Lower lobe of right lung (tissue), 2 donors: ENCODE results near the gene CSRP2. TPM values are rescaled to one million over a fixed set of nuclear protein-coding genes. Genes with fewer than 3 reads are reported as not detected.

ENCODE experiments used
- ATAC-seq, 2 donors: fragments of 200-7000 bp; cut with Tn5 transposase; one replicate each; pipeline ENCODE4 v1.9.1; 2020 to 2022; ENCODE audit warnings: mild to moderate bottlenecking in 2 of 2, moderate library complexity in 2 of 2
- DNase-seq: peaks from one replicate; pipeline ENCODE4 v3.0.0-alpha.2; 2020
- H3K27ac ChIP-seq: fragments of 200-600 bp; one replicate; pipeline ENCODE4 v1.8.0; 2022
- H3K27me3 ChIP-seq: fragments of 200-600 bp; one replicate; pipeline ENCODE4 v1.8.0; 2022; ENCODE audit warnings: low read depth
- H3K36me3 ChIP-seq: fragments of 200-600 bp; one replicate; pipeline ENCODE4 v1.8.0; 2022; ENCODE audit warnings: mild to moderate bottlenecking
- H3K4me1 ChIP-seq: fragments of 200-600 bp; one replicate; pipeline ENCODE4 v1.8.0; 2022
- H3K4me3 ChIP-seq: fragments of 200-600 bp; one replicate; pipeline ENCODE4 v1.8.0; 2022; ENCODE audit warnings: mild to moderate bottlenecking
- H3K9me3 ChIP-seq: fragments of 200-600 bp; one replicate; pipeline ENCODE4 v1.8.0; 2022
- CTCF ChIP-seq: fragments of 200-600 bp; IDR thresholded peaks from one replicate; pipeline ENCODE4 v1.8.0; 2022; ENCODE audit warnings: antibody characterized with exemption, mild to moderate bottlenecking
- intact Hi-C: fragments of 100-400 bp; cut with DNase I; formaldehyde crosslinking; loops from one replicate; pipeline ENCODE4 v1.11.0; 2022
- total RNA-seq: library from RNA; stranded (reverse); fragmentation: NEBNext Ultra II Directional; extraction: Animal tissue kit (Norgen Biotek cat#: 25700); gene quantifications from one replicate; pipeline ENCODE4 v1.2.1, GENCODE V29; 2021
- donor health status: DM: no; HTN: yes; CAD: no; lungs with severe emphysema.

The CSRP2 gene
- total RNA-seq, 1 donor from 2014 or later = 23.3 TPM

DNA sequence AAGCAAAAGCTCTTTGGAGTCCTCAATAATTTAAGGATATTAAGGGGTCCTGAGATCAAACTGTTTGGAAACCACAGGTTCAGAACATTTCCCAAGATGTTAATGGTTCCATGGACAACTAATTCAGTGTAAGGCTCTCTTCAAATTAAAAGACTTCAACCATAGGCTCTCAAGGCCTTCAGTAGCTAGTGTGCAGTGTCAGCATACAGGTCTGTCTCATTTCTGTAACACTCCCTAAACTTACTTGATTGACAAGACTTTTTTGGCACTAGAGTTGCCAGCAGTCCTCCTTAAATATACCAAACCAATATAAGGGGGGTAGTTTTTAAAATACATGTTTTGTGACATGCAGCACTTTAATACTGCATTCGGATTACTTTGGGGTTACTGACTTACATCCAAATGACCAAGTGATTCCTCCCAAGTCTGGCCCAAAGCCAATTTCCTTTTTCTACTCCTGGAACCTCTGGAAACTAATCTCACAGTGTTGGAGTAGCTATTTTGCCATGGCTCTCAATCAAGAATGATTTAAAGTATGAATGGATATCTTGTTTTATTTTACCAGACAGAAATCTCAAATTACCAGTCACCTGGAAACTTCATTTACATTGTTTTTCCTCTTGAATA lies 22.7 kb downstream of the CSRP2 start:
- intact Hi-C loops = no loop called here
- TF ChIP-seq CTCF = no peak
- Histone ChIP-seq H3K9me3 (peaks cover 10% of the 10 kb centered on the region), H3K4me1 (no peaks in the 10 kb centered on the region), H3K27ac (no peak overlapping the region), H3K4me3 (no peak overlapping the region), H3K36me3 (peaks cover 28% of the 10 kb centered on the region), H3K27me3 (no peaks in the 10 kb centered on the region)
- DNase-seq (no peak), ATAC-seq (no peak)

DNA sequence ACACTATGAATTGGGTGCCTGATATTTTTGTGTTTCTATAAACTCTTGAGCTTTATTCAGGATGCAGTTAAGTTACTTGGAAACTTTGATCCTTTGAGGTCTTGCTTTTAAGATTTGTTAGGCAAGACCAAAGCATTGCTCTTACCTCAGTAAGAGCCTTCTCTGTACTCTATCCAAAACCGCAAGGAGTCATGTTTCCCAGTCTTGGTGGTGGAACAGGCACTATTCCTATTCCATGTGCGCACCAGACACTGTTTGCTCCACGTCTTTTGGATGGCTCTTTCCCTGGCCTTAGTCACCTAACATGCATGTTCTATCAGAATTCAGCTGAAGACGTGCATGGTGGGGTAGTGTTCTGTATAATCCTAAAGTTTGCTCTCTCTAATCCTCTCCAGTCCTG lies 23.5 kb downstream of the CSRP2 start:
- no peaks in the 10 kb centered on the region for H3K27me3 ChIP-seq

DNA sequence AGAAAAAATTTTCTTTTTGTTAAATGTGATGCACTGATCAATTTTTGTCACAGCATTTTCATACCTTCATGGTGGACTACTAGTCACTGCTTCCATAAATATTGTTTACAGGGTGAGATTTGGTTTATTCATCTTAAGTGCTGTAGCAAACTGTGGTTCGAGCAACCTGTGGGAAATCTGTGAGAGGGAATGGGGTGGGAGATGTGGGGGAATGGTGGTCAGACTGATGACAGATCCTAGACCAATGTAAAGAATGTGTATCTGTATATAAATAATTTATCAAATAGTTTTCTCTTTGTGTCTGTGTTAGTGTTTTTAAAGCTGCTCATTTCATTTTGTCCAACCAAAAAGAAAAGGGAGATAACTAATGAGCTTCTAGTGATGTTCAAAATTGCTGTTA lies 26.7 kb downstream of the CSRP2 start:
- TF ChIP-seq CTCF = no peak
- Histone ChIP-seq H3K4me3 (no peak overlapping the region), H3K27ac (no peak overlapping the region), H3K27me3 (no peaks in the 10 kb centered on the region), H3K4me1 (no peaks in the 10 kb centered on the region), H3K36me3 (peaks cover 50% of the 10 kb centered on the region), H3K9me3 (peaks cover 10% of the 10 kb centered on the region)
- DNase-seq (no peak), ATAC-seq (no peak)
- intact Hi-C loops = no loop called here

More for the DNA sequence above, 23.5 kb downstream of the CSRP2 start:
- ATAC-seq (no peak), DNase-seq (no peak)
- Histone ChIP-seq H3K27ac (no peak overlapping the region), H3K9me3 (peaks cover 10% of the 10 kb centered on the region), H3K36me3 (peaks cover 34% of the 10 kb centered on the region), H3K4me1 (no peaks in the 10 kb centered on the region), H3K4me3 (no peak overlapping the region)
- intact Hi-C loops = no loop called here
- TF ChIP-seq CTCF = no peak

- Histone ChIP-seq H3K4me3 (no peak overlapping the region), H3K36me3 (peaks cover 54% of the 10 kb centered on the region), H3K27ac (no peak overlapping the region), H3K27me3 (no peaks in the 10 kb centered on the region), H3K9me3 (no peaks in the 10 kb centered on the region), H3K4me1 (no peaks in the 10 kb centered on the region)
- DNase-seq = no peak
- TF ChIP-seq CTCF = no peak
- no peak for ATAC-seq
- intact Hi-C loops = no loop called here
Observed at GRCh38 chr12:76848132-76848531, 30.7 kb downstream of the CSRP2 start.

DNA sequence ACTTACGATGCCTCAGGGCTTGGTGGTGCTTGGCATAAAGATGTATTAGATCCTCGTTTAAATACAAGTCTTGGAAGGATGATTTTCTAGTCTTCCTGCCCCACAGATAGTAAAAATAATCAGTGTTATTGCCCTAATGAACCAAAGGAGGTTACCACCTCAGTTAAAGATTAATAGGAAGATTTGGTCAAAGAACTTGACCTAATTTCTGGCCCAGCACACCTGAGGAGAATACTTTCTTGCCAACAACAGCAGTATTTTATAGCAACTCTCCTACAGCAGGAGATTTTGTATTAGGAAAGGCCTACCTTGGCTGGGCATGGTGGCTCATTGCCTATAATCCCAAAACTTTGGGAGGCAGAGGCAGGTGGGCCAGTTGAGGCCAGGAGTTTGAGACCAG lies 31.6 kb downstream of the CSRP2 start:
- DNase-seq (no peak), ATAC-seq (no peak)
- H3K27ac ChIP-seq = no peak overlapping the region
- H3K36me3 ChIP-seq = peaks cover 51% of the 10 kb centered on the region
- no peaks in the 10 kb centered on the region for H3K27me3 ChIP-seq
- TF ChIP-seq CTCF = no peak
- no peaks in the 10 kb centered on the region for H3K9me3 ChIP-seq
- intact Hi-C loops = no loop called here
- no peak overlapping the region for H3K4me3 ChIP-seq
- no peaks in the 10 kb centered on the region for H3K4me1 ChIP-seq
